NK-92 (cell line): ENCODE data around the gene PRPF4.

Experiments used
- DNase-seq: peaks from one replicate; lab custom pipeline; 2025; ENCODE audit not compliant: unreplicated experiment; lab: John Stamatoyannopoulos, UW

Gene PRPF4

GRCh38 chr9:113310538-113310937 lies 35.1 kb downstream of the PRPF4 start:
- no peak for DNase-seq

- no peak for DNase-seq
Measured at GRCh38 chr9:113311961-113312360, 36.5 kb downstream of the PRPF4 start.

GRCh38 chr9:113313261-113313660 lies 37.8 kb downstream of the PRPF4 start:
- DNase-seq = no peak

GRCh38 chr9:113315231-113315630 lies 39.8 kb downstream of the PRPF4 start:
- no peak for DNase-seq

GRCh38 chr9:113316030-113316429 lies 40.6 kb downstream of the PRPF4 start:
- DNase-seq = no peak

- no peak for DNase-seq
Measured at GRCh38 chr9:113317777-113318176, 42.3 kb downstream of the PRPF4 start.

GRCh38 chr9:113319054-113319453 lies 43.6 kb downstream of the PRPF4 start:
- no peak for DNase-seq

- DNase-seq = no peak
Measured at GRCh38 chr9:113320051-113320450, 44.6 kb downstream of the PRPF4 start.

GRCh38 chr9:113322671-113323070 lies 47.2 kb downstream of the PRPF4 start:
- DNase-seq = no peak

- no peak for DNase-seq
Measured at GRCh38 chr9:113326230-113326629, 50.8 kb downstream of the PRPF4 start.

- no peak for DNase-seq
Measured at GRCh38 chr9:113328045-113328782, 52.8 kb downstream of the PRPF4 start.

GRCh38 chr9:113331780-113332179 lies 56.3 kb downstream of the PRPF4 start:
- DNase-seq = no peak

GRCh38 chr9:113337714-113338113 lies 62.3 kb downstream of the PRPF4 start:
- no peak for DNase-seq

- DNase-seq = no peak
Measured at GRCh38 chr9:113340011-113340699, 64.7 kb downstream of the PRPF4 start, which contains the start of gene WDR31. TSS of gene WDR31 (minus strand) at chr9:113340275. CDS start at chr9:113332022, 8,253 bp downstream.

- DNase-seq = no peak
Measured at GRCh38 chr9:113341712-113342410, 66.4 kb downstream of the PRPF4 start.
